Suprapubic skin (tissue), 4 donors: ENCODE data around the gene CTNNA3. TPM values are rescaled to one million over a fixed set of nuclear protein-coding genes. Genes with fewer than 3 reads are reported as not detected.

Experiments
- DNase-seq, 2 donors: peaks; one replicate each; pipeline ENCODE4 v3.0.0-alpha.2; 2019; ENCODE audit warnings: low spot score in 2 of 2
- H3K27ac ChIP-seq: fragments of 200-600 bp; sonication (generic); one replicate; pipeline ENCODE4 v1.5.1; 2019
- H3K27me3 ChIP-seq: fragments of 200-600 bp; sonication (generic); one replicate; pipeline ENCODE4 v1.5.1; 2019
- H3K36me3 ChIP-seq: fragments of 200-600 bp; sonication (generic); one replicate; pipeline ENCODE4 v1.5.1; 2019
- H3K4me1 ChIP-seq: fragments of 200-600 bp; sonication (generic); one replicate; pipeline ENCODE4 v1.5.1; 2019
- H3K4me3 ChIP-seq: fragments of 200-600 bp; sonication (generic); one replicate; pipeline ENCODE4 v1.5.1; 2019; ENCODE audit warnings: mild to moderate bottlenecking
- H3K9me3 ChIP-seq: fragments of 200-600 bp; sonication (generic); one replicate; pipeline ENCODE4 v1.5.1; 2019
- CTCF ChIP-seq, 2 donors: fragments of 200-600 bp in 1 of 2; fragments of 450-650 bp in 1 of 2; sonication (generic) in 1 of 2; IDR thresholded peaks; one replicate each; pipeline ENCODE4 v1.5.1; 2016 to 2019; ENCODE audit warnings: antibody characterized with exemption in 2 of 2, mild to moderate bottlenecking in 1 of 2, moderate library complexity in 1 of 2
- EP300 ChIP-seq: sonication (generic); formaldehyde crosslinking; IDR thresholded peaks from one replicate; pipeline ENCODE4 v1.6.1; 2017; ENCODE audit warnings: antibody characterized with exemption
- POLR2A ChIP-seq, 2 donors: fragments of 450-650 bp; IDR thresholded peaks; one replicate each; pipeline ENCODE4 v1.6.1; 2017; ENCODE audit warnings: antibody characterized with exemption in 2 of 2, mild to moderate bottlenecking in 2 of 2, moderate library complexity in 2 of 2
- POLR2AphosphoS5 ChIP-seq, 3 donors: sonication (generic); formaldehyde crosslinking; IDR thresholded peaks; one replicate each; pipeline ENCODE4 v1.6.1; 2017; ENCODE audit warnings: antibody characterized with exemption in 3 of 3
- WGBS: methylation state at CpG from one replicate; pipeline ENCODE4 v1.1.5; 2018; 5-methylcytosine and 5-hydroxymethylcytosine counted together
- total RNA-seq, 4 donors: library from RNA; depleted of rRNA; stranded (reverse); fragments of >200 nt; gene quantifications; one replicate each; pipeline ENCODE4 v1.1.0, GENCODE V29; 2016

The CTNNA3 gene
- total RNA-seq, 4 donors from 2014 or later, result 0.08 to 0.29 (median 0.21) TPM

- no peaks in the 10 kb centered on the region for H3K36me3 ChIP-seq
- H3K9me3 ChIP-seq, result no peaks in the 10 kb centered on the region
- no peak overlapping the region for H3K4me3 ChIP-seq
- no peaks in the 10 kb centered on the region for H3K4me1 ChIP-seq
- no peak overlapping the region for H3K27ac ChIP-seq
- DNase-seq, result no peak
- no peak for TF ChIP-seq CTCF (IDR thresholded peaks at IDR 0.05)
- no peak for TF ChIP-seq POLR2A (IDR thresholded peaks at IDR 0.05)
- H3K27me3 ChIP-seq, result no peaks in the 10 kb centered on the region
- WGBS, result 85% methylated on average over 4 of the region's 4 CpGs
These were observed 398.3 kb downstream of the CTNNA3 start for GRCh38 chr10:67297637-67298181.

GRCh38 chr10:67296926-67297325, 399.1 kb downstream of the CTNNA3 start:
- Histone ChIP-seq H3K27me3 (no peaks in the 10 kb centered on the region), H3K9me3 (no peaks in the 10 kb centered on the region), H3K36me3 (no peaks in the 10 kb centered on the region), H3K4me1 (no peaks in the 10 kb centered on the region), H3K4me3 (no peak overlapping the region), H3K27ac (no peak overlapping the region)
- no peak for TF ChIP-seq POLR2A (IDR thresholded peaks at IDR 0.05)
- TF ChIP-seq CTCF (IDR thresholded peaks at IDR 0.05), result no peak
- TF ChIP-seq EP300, result no peak
- TF ChIP-seq POLR2AphosphoS5 (IDR thresholded peaks at IDR 0.05), result no peak
- 83% methylated on average over 2 of the region's 2 CpGs for WGBS
- DNase-seq, result no peak

GRCh38 chr10:67288688-67289410, 407.1 kb downstream of the CTNNA3 start:
- no peaks in the 10 kb centered on the region for H3K9me3 ChIP-seq
- 71% methylated on average over 3 of the region's 3 CpGs for WGBS
- H3K4me3 ChIP-seq, result no peak overlapping the region
- TF ChIP-seq POLR2AphosphoS5 (IDR thresholded peaks at IDR 0.05), result no peak
- TF ChIP-seq CTCF (IDR thresholded peaks at IDR 0.05), result no peak
- TF ChIP-seq EP300, result no peak
- no peak for TF ChIP-seq POLR2A (IDR thresholded peaks at IDR 0.05)
- no peaks in the 10 kb centered on the region for H3K4me1 ChIP-seq
- DNase-seq, result no peak
- H3K36me3 ChIP-seq, result no peaks in the 10 kb centered on the region
- H3K27ac ChIP-seq, result no peak overlapping the region
- H3K27me3 ChIP-seq, result no peaks in the 10 kb centered on the region

- 48% methylated on average over 1 of the region's 1 CpG for WGBS
These were observed 411.4 kb downstream of the CTNNA3 start for GRCh38 chr10:67284589-67284988.

More at GRCh38 chr10:67284589-67284988, 411.4 kb downstream of the CTNNA3 start:
- H3K27me3 ChIP-seq, result no peaks in the 10 kb centered on the region
- H3K36me3 ChIP-seq, result no peaks in the 10 kb centered on the region
- no peak for DNase-seq
- no peak overlapping the region for H3K4me3 ChIP-seq
- no peaks in the 10 kb centered on the region for H3K9me3 ChIP-seq
- H3K27ac ChIP-seq, result no peak overlapping the region
- H3K4me1 ChIP-seq, result no peaks in the 10 kb centered on the region
- no peak for TF ChIP-seq EP300
- TF ChIP-seq CTCF (IDR thresholded peaks at IDR 0.05), result no peak
- TF ChIP-seq POLR2A (IDR thresholded peaks at IDR 0.05), result no peak
- TF ChIP-seq POLR2AphosphoS5 (IDR thresholded peaks at IDR 0.05), result no peak
